ENCODE measurements around the gene STAT5B.
A peak's percentile ranks its signal among the peaks of the same experiment; 100 is the strongest.

Gene STAT5B

DNA sequence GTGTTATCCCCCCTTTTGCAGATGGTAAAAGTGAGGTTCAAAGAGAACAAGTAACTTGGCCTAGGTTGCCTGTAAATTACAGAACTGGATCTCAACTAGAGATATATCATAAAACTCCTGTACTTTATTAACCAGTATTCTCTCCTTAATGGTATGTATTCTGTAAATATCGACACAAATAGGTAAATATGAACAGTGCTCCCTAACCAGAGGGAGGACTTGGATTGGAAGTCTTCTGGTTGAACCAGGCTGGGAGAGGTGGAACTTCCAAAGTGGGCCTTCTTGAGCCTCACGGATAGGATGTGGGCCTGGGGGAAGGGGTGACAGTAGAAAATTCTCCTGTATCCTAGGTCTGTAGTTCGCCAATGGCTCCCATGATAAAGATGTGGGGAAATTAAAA, 19.8 kb upstream of the STAT5B start:
- Histone ChIP-seq H3K36me3 (ENCODE audit: control insufficient read depth in 1 of 2, insufficient read depth in 2 of 2, low read length in 2 of 2) (no peaks in the 10 kb centered on the region), H3K23ac (ENCODE audit: low read length) (no peak overlapping the region), H2BK5ac (ENCODE audit: low read depth, low read length, poor library complexity) (no peak overlapping the region), H4K91ac (ENCODE audit: low read depth, low read length) (no peak overlapping the region), H3K4me2 (ENCODE audit: low read length) (no peak overlapping the region), H3K4ac (ENCODE audit: low read depth, low read length) (no peak overlapping the region), H3K14ac (ENCODE audit: low read length) (no peak overlapping the region), H3K79me2 (ENCODE audit: control insufficient read depth, insufficient read depth, low read length, poor library complexity) (no peaks in the 10 kb centered on the region), H2BK12ac (ENCODE audit: low read length) (no peak overlapping the region), H4K12ac (ENCODE audit: low read depth, low read length) (no peak overlapping the region), H3K4me1 (ENCODE audit: control insufficient read depth in 1 of 2, insufficient read depth in 2 of 2, low read length in 2 of 2) (peaks cover 2 to 3% of the 10 kb centered on the region in 2 experiments), H3K9me3 (ENCODE audit: insufficient read depth, low read depth, low read length) (no peaks in the 10 kb centered on the region), H2AK5ac (ENCODE audit: low read length) (no peak overlapping the region), H2AFZ (ENCODE audit: insufficient read depth, low read length, poor library complexity) (no peak overlapping the region), H3K4me3 (ENCODE audit: low read depth, low read length) (no peak overlapping the region), H3K27me3 (ENCODE audit: insufficient read depth, low read length) (no peaks in the 10 kb centered on the region), H3K9ac (ENCODE audit: low read length) (no peak overlapping the region), H3K27ac (ENCODE audit: low read depth, low read length) (no peak overlapping the region), H3K79me1 (ENCODE audit: low read length) (no peaks in the 10 kb centered on the region), H3K18ac (ENCODE audit: low read length) (no peak overlapping the region), H2BK120ac (ENCODE audit: insufficient read depth, low read length, poor library complexity) (no peak overlapping the region), H4K8ac (ENCODE audit: low read depth, low read length) (no peak overlapping the region)
- WGBS (ENCODE audit: extremely low coverage, insufficient coverage, insufficient read length): no CpG with 5 or more reads among the region's 3 CpGs
- no peak for DNase-seq

- no CpG with 5 or more reads among the region's 12 CpGs for WGBS (ENCODE audit: extremely low coverage, insufficient coverage, insufficient read length)
- H3K79me2 ChIP-seq (ENCODE audit: control insufficient read depth, insufficient read depth, low read length, poor library complexity): no peaks in the 10 kb centered on the region
- no peaks in the 10 kb centered on the region for H3K79me1 ChIP-seq (ENCODE audit: low read length)
- no peak overlapping the region for H3K4me2 ChIP-seq (ENCODE audit: low read length)
- H3K14ac ChIP-seq (ENCODE audit: low read length): no peak overlapping the region
- no peak overlapping the region for H4K91ac ChIP-seq (ENCODE audit: low read depth, low read length)
- H3K4ac ChIP-seq (ENCODE audit: low read depth, low read length): no peak overlapping the region
- H2BK12ac ChIP-seq (ENCODE audit: low read length): no peak overlapping the region
- no peak overlapping the region for H3K4me3 ChIP-seq (ENCODE audit: low read depth, low read length)
- DNase-seq: peak in 1 of 2 donors; percentile 35
- H3K4me1 ChIP-seq (ENCODE audit: control insufficient read depth in 1 of 2, insufficient read depth in 2 of 2, low read length in 2 of 2): peaks cover 2 to 3% of the 10 kb centered on the region in 2 experiments
- no peak overlapping the region for H3K18ac ChIP-seq (ENCODE audit: low read length)
- no peak overlapping the region for H3K27ac ChIP-seq (ENCODE audit: low read depth, low read length)
- H4K12ac ChIP-seq (ENCODE audit: low read depth, low read length): no peak overlapping the region
- no peak overlapping the region for H2AK5ac ChIP-seq (ENCODE audit: low read length)
- H3K23ac ChIP-seq (ENCODE audit: low read length): no peak overlapping the region
- no peaks in the 10 kb centered on the region for H3K9me3 ChIP-seq (ENCODE audit: insufficient read depth, low read depth, low read length)
- no peak overlapping the region for H2BK5ac ChIP-seq (ENCODE audit: low read depth, low read length, poor library complexity)
- no peaks in the 10 kb centered on the region for H3K36me3 ChIP-seq (ENCODE audit: control insufficient read depth in 1 of 2, insufficient read depth in 2 of 2, low read length in 2 of 2)
- no peaks in the 10 kb centered on the region for H3K27me3 ChIP-seq (ENCODE audit: insufficient read depth, low read length)
- H2AFZ ChIP-seq (ENCODE audit: insufficient read depth, low read length, poor library complexity): no peak overlapping the region
- H3K9ac ChIP-seq (ENCODE audit: low read length): no peak overlapping the region
- H4K8ac ChIP-seq (ENCODE audit: low read depth, low read length): no peak overlapping the region
- no peak overlapping the region for H2BK120ac ChIP-seq (ENCODE audit: insufficient read depth, low read length, poor library complexity)
Observed at GRCh38 chr17:42294469-42295398, 18.5 kb upstream of the STAT5B start.

DNA sequence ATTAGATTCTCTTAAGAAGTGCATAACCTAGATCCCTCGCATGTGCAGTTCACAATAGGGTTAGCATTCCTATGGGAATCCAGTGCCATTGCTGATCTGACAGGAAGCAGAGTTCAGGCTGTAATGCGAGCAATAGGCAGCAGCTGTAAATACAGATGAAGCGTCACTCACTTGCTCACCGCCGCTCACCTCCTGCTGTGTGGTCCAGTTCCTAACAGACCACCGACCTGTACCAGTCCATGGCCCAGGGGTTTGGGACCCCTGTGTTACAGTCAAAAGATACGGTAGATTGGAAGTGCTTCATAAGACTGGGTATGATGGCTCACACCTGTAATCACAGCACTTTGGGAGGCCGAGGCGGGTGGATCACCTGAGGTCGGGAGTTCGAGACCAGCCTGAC, 14.9 kb upstream of the STAT5B start:
- H3K9me3 ChIP-seq (ENCODE audit: insufficient read depth, low read depth, low read length): peaks cover under 1% of the 10 kb centered on the region
- H3K4me1 ChIP-seq (ENCODE audit: control insufficient read depth in 1 of 2, insufficient read depth in 2 of 2, low read length in 2 of 2): peaks cover 5 to 7% of the 10 kb centered on the region in 2 experiments
- H2BK12ac ChIP-seq (ENCODE audit: low read length): no peak overlapping the region
- no CpG with 5 or more reads among the region's 11 CpGs for WGBS (ENCODE audit: extremely low coverage, insufficient coverage, insufficient read length)
- H3K79me2 ChIP-seq (ENCODE audit: control insufficient read depth, insufficient read depth, low read length, poor library complexity): no peaks in the 10 kb centered on the region
- no peak overlapping the region for H3K14ac ChIP-seq (ENCODE audit: low read length)
- H2AFZ ChIP-seq (ENCODE audit: insufficient read depth, low read length, poor library complexity): no peak overlapping the region
- H3K4me2 ChIP-seq (ENCODE audit: low read length): no peak overlapping the region
- H3K36me3 ChIP-seq (ENCODE audit: control insufficient read depth in 1 of 2, insufficient read depth in 2 of 2, low read length in 2 of 2): no peaks in the 10 kb centered on the region
- H2AK5ac ChIP-seq (ENCODE audit: low read length): no peak overlapping the region
- H3K4me3 ChIP-seq (ENCODE audit: low read depth, low read length): no peak overlapping the region
- no peak overlapping the region for H3K9ac ChIP-seq (ENCODE audit: low read length)
- no peak for DNase-seq
- no peak overlapping the region for H3K18ac ChIP-seq (ENCODE audit: low read length)
- no peak overlapping the region for H2BK5ac ChIP-seq (ENCODE audit: low read depth, low read length, poor library complexity)
- no peak overlapping the region for H3K23ac ChIP-seq (ENCODE audit: low read length)
- H3K79me1 ChIP-seq (ENCODE audit: low read length): no peaks in the 10 kb centered on the region
- no peak overlapping the region for H3K27ac ChIP-seq (ENCODE audit: low read depth, low read length)
- no peak overlapping the region for H4K8ac ChIP-seq (ENCODE audit: low read depth, low read length)
- no peak overlapping the region for H3K4ac ChIP-seq (ENCODE audit: low read depth, low read length)
- H4K12ac ChIP-seq (ENCODE audit: low read depth, low read length): no peak overlapping the region
- H4K91ac ChIP-seq (ENCODE audit: low read depth, low read length): no peak overlapping the region
- H3K27me3 ChIP-seq (ENCODE audit: insufficient read depth, low read length): peaks cover 17% of the 10 kb centered on the region
- no peak overlapping the region for H2BK120ac ChIP-seq (ENCODE audit: insufficient read depth, low read length, poor library complexity)

DNA sequence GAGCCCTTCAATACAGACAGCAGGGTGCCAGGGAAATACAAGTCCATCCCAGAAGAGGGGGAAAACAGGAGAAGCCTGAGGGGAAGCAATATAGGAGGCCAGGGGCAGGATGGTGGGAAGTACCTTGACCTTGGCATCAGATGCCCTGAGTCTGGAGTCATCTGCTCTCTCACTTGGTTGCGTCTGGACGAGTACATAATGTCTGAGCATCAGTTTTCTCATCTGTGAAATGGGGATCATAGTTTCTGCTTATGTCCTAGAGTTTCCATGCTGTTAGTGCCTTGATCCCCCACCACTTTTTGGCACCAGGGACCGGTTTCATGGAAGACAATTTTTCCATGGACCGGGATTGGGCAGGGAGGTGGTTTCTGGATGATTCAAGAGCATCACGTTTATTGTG, 14.4 kb upstream of the STAT5B start:
- no peak overlapping the region for H3K14ac ChIP-seq (ENCODE audit: low read length)
- no peak overlapping the region for H3K27ac ChIP-seq (ENCODE audit: low read depth, low read length)
- no peak overlapping the region for H2BK5ac ChIP-seq (ENCODE audit: low read depth, low read length, poor library complexity)
- H3K27me3 ChIP-seq (ENCODE audit: insufficient read depth, low read length): peaks cover 17% of the 10 kb centered on the region
- no peak overlapping the region for H4K12ac ChIP-seq (ENCODE audit: low read depth, low read length)
- H2BK120ac ChIP-seq (ENCODE audit: insufficient read depth, low read length, poor library complexity): no peak overlapping the region
- H4K91ac ChIP-seq (ENCODE audit: low read depth, low read length): no peak overlapping the region
- no peak overlapping the region for H3K4me3 ChIP-seq (ENCODE audit: low read depth, low read length)
- peaks cover 1% of the 10 kb centered on the region for H3K9me3 ChIP-seq (ENCODE audit: insufficient read depth, low read depth, low read length)
- no peaks in the 10 kb centered on the region for H3K79me2 ChIP-seq (ENCODE audit: control insufficient read depth, insufficient read depth, low read length, poor library complexity)
- no peak overlapping the region for H3K23ac ChIP-seq (ENCODE audit: low read length)
- no peak overlapping the region for H4K8ac ChIP-seq (ENCODE audit: low read depth, low read length)
- H3K4me2 ChIP-seq (ENCODE audit: low read length): no peak overlapping the region
- H3K9ac ChIP-seq (ENCODE audit: low read length): no peak overlapping the region
- no peak overlapping the region for H3K4ac ChIP-seq (ENCODE audit: low read depth, low read length)
- no peaks in the 10 kb centered on the region for H3K36me3 ChIP-seq (ENCODE audit: control insufficient read depth in 1 of 2, insufficient read depth in 2 of 2, low read length in 2 of 2)
- no CpG with 5 or more reads among the region's 5 CpGs for WGBS (ENCODE audit: extremely low coverage, insufficient coverage, insufficient read length)
- peaks cover 5 to 7% of the 10 kb centered on the region in 2 experiments for H3K4me1 ChIP-seq (ENCODE audit: control insufficient read depth in 1 of 2, insufficient read depth in 2 of 2, low read length in 2 of 2)
- H2BK12ac ChIP-seq (ENCODE audit: low read length): no peak overlapping the region
- H2AK5ac ChIP-seq (ENCODE audit: low read length): no peak overlapping the region
- DNase-seq: no peak
- no peaks in the 10 kb centered on the region for H3K79me1 ChIP-seq (ENCODE audit: low read length)
- H2AFZ ChIP-seq (ENCODE audit: insufficient read depth, low read length, poor library complexity): no peak overlapping the region
- H3K18ac ChIP-seq (ENCODE audit: low read length): no peak overlapping the region
